ENCODE results near the gene ZNF438.
"Not testable (repeated sequence)": the region's sequence is repeated elsewhere in the genome, so short reads cannot be mapped to it uniquely, and the experiment has no call there.

Gene ZNF438

DNA sequence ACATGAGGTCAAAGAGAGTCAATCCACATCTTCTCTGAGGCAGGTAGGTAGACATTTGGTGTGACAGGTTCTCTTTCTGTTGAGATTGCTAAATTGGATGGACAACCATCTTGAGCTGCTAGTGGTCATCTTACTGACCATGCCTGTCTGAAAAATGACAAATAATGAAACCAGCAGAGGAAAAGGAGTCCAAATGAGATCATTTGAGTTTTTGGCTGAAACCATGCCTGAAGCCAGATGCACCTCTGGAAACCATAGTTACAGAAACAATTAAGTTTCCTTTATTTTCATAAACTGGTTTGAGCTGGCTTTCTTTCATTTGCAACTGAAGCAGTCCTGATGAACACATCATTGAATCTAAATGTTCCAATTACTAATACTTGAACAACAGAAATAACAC lies 100.6 kb downstream of the ZNF438 start:
- DNase-seq = no peak

DNA sequence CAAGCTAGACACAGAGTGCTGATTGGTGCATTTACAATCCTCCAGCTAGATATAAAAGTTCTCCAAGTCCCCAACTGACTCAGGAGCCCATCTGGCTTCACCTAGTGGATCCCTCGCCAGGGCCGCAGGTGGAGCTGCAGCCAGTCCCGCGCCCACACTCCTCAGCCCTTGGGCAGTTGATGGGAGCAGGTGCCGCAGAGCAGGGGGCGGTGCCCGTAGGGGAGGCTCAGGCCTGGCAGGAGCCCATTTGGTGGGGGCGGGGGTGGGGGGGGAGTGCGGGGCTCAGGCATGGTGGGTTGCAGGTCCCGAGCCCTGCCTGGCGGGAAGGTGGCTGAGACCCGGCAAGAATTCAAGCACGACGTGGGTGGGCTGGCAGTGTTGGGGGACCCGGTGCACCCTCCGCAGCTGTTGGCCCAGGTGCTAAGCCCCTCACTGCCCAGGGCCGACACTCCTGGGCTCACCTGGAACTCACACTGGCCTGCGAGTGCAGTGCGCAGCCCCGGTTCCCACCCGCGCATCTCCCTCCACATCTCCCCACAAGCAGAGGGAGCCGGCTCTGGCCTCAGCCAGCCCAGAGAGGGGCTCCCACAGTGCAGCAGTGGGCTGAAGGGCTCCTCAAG lies 101.7 kb downstream of the ZNF438 start:
- DNase-seq = no peak

DNA sequence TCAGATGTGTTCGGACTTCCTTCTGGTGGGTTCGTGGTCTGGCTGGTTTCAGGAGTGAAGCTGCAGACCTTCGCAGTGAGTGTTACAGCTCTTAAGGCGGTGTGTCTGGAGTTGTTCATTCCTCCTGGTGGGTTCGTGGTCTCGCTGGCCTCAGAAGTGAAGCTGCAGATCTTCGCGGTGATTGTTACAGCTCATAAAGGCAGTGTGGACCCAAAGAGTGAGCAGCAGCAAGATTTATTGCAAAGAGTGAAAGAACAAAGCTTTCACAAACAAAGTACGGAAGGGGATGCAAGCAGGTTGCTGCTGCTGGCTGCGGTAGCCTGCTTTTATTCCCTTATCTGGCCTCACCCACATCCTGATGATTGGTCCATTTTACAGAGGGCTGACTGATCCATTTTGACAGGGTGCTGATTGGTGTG lies 102.3 kb downstream of the ZNF438 start:
- DNase-seq = not testable (repeated sequence)

DNA sequence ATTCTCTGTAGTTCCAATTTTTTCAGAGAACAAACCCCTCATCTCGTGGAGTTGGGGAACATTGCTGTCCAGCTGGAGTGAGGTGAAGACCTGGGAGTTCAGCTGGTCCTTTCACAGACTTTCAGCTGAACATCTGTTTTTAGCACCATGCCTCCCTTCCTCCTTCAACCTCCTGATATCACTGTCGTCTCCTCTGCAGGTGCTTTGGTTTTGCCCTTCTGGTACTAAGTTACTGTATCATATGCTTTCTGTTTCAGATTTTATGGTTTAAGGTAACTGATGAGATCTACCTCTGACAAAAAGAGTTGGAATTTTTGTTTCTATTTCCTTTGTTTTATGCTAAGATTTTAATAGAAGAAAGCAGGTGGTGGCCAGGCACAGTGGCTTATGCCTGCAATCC lies 102.9 kb downstream of the ZNF438 start:
- no peak for DNase-seq

DNA sequence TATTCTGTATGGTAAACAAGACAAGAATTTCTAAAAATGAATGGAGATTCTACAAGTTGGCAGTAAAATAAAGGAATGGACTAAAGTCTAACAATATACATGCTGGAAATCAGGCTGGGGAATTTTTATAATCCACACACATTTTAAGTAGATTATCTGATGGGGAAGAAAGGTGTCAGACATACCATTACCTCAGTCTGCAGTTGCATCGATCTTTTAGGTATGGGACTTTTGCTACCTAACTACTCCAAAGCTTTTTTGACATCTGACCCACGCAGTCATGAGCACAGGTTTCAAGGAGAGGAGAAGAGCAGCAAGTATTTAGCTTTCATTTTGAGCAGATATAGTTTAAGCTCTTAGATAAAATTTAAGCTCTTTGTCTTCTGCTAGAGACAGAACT lies 113.0 kb downstream of the ZNF438 start:
- no peak for DNase-seq

DNA sequence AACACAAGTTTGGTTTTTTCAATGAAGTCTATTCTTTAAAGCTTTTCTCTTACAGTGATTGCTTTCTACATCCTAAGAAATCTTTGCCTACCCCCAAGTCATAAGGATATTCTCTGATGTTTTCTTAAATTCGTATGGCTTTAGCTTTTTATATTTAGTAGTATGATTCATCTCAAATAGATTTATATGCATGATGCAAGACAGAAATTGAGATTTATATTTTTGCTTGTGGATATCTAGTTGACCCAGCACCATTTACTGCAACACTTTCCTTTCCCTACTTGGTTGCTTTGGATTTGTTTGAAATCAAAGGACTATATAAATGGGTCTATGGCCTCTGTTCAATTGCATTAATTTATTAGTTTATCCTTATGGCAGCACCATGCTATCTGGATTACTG lies 113.9 kb downstream of the ZNF438 start:
- no peak for DNase-seq

DNA sequence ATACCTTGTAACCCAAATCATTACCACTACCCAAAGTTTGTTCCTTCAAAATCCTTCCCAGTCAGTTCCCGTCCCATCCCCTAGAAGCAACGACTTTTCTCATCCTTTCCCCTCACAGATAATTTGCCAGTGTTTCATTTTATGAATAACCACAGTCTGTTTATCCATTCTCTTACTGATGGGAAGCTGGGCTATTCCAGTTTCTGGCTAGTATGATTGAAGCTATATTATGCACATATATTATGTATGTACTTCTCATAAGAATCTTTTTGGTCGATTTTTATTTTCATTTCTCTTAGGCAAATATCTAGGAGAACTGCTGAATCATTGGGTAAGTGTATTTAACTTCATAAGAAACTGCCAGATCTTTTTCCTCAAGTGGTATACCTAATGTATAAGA lies 114.6 kb downstream of the ZNF438 start:
- no peak for DNase-seq

DNA sequence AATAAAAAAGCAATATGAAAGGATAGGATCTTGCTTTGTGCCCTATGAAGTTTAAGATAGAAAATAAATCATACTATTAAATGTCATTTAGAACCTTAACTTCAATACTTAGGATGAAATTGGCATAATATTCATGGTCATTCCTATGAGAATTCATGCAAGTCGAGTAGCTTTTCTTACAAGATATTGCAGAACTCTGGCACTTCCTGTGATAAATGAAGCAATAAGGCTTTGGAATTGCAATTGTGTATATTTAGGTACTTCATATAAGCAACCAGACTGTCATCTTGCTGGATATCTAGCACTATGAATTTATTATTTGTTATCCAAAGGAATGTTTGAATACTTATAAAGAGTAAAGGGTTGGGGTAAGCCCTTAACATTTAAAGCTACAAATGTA lies 116.5 kb downstream of the ZNF438 start:
- DNase-seq = peak in 1 of 2 experiments; percentile 22

DNA sequence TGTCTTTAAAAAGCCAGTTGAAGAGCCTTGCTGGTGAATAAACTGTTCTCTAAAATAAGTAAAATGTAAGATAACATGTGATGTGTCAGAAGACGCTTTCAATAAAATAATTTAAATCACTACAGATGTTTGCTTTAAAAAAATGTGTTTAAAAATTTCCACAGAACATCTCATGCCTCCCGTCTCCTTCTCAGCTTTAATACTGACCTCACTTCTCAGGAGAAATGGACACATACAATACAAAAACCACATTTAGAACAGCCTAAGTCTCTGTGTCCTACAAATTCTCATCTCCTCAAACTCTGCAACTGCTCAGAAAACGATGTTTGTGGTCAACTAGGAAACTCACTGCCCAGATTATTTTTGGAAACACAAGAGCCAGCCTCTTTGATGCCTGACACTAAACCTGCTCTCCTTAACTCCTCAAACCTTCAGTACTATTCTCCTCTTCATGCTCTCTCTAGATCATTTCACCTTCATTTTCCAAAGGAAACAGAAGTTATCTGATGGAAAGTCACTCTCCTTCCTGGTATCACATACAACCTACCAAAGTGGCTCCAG lies 120.3 kb downstream of the ZNF438 start:
- DNase-seq = no peak

DNA sequence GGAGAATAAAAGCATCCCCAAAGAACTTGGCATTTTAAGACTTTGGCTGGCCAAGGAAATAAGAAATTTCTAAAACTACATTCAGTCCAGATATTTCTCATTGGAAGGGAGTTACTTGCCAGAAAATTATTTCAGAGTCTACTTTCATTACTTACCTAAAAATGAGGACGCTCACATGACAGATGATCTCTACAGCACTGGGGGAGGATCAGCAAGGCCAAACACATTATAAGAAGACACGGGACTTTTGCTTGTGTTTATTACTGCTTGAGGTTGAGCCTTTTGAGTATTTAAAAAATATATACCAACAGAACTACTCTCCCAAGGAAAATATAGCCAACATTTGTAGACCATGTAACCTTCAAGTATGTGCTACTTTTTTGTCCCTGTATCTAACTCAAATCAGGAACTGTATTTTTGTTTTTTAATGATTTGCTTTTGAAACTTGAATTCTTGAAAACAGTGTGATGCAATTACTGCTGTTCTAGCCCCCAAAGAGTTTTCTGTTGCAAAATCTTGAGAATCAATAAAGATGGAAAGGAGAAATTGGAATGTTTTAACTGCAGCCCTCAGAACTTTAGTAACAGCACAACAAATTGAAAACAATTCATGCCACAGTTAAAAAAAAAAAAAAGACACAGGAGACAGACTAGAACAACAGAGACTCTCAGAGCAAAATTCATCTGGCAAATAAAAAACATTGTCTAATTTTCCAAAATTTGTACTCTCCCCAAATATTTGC lies 128.1 kb downstream of the ZNF438 start:
- DNase-seq = no peak

DNA sequence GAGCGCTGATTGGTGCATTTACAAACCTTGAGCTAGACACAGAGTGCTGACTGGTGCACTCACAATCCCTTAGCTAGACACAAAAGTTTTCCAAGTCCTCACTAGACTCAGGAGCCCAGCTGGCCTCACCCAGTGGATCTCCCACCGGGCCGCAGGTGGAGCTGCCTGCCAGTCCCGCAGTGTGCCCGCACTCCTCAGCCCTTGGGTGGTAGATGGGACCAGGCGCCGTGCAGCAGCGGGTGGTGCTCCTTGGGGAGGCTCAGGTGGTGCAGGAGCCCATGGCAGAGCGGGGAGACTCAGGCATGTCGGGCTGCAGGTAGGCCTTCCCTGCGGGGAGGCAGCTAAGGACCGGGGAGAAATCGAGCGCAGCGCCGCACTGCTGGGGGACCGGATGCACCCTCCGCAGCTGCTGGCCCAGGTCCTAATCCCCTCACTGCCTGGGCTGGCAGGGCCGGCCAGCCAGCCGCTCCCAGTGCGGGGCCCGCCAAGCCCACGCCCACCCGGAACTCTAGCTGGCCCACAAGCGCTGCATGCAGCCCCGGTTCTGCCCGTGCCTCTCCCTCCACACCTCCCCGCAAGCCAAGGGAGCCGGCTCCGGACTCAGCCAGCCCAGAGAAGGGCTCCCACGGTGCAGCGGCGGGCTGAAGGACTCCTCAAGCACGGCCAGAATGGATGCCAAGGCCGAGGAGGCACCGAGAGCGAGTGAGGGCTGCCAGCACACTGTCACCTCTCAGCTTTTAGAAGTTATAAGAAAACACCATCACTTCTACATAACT lies 128.9 kb downstream of the ZNF438 start:
- no peak for DNase-seq

DNA sequence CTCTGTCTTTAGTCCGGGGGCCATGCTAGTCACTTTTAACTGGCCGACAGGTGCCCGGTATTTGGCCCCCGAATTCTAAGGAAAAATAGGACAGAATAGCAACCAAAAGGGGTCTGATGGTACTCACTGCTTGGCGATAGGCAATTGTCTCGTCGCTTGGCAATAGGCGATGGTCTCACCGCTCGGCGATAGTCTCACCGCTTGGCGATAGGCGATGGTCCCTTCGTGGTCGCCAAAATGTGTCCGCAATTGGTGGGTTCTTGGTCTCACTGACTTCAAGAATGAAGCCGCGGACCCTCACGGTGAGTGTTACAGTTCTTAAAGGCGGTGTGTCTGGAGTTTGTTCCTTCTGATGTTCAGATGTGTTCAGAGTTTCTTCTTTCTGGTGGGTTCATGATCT lies 130.2 kb downstream of the ZNF438 start:
- DNase-seq = not testable (repeated sequence)

DNA sequence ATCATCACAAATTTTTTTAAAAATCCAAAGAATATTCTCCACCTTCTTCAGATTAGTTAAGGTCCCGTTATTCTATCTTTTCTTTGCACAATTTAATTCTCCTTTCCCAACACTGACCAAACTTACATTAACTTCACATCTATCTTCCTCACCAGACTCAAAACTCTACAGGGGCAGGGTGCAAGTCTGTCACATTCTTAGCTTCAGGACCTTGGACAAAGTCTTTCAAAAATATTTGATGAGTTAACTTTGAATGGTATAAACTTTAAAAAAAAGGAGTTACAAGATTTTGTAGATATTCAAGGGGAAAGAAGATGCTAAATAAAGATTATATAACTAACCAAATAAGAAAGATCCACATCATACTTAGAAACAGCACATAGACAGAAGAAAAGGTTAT lies 132.7 kb downstream of the ZNF438 start:
- DNase-seq = no peak

DNA sequence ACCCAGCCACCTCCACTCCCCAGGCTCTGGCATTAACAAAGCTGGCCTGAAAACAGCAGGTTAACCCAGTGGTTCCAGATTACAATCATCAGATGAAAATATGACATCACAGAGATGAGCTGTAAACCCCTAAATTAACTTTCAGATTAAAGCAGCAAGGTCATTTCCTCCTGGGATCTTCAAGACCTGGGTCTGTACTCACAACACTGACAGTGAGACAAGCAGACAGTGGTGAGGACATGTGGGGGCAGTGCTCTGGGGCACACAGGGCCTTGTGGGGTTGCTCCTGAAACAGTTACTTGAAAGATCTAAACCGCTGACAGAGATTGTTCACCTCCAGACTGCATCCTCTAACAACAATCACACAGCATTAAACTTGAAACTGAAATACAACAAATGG lies 134.1 kb downstream of the ZNF438 start:
- DNase-seq = no peak

DNA sequence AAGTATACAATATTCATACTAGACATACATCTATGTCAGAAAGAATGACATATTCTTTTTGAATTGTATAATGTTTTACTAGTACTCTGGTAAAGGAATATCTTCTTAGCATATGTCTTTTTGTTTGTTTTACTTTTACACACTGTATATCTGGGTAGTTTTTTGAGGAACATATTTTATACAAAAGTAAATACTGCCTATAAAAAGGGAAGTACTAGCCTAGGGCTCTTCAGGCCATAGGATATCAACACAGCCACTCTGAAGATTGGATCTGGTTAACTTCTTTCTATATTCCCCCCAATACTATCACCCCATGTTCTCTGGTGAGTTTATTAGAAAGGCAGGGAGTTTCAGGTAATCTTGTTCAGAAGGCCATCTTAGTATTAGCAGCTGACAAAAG lies 134.6 kb downstream of the ZNF438 start:
- peak; percentile 33 to 69 for DNase-seq

DNA sequence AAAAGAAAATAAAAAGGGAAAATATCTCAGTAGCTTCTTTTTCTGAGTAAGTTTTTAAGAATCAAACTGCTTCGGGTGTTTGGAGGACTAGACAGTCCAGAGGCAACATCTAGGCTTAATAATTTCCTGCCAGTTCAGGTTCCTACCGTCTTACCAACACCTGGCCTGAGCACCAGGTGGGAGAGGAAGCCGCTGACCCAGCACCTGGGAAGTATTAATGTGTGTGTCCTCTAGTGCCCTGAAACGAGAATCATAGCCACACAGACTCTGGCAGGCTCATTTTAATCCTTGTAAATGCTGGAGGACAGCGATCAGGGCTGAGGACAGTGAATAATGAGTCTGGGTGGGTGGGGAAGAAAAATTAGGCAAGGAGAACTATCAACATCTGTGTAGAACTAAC lies 137.4 kb downstream of the ZNF438 start:
- no peak for DNase-seq

DNA sequence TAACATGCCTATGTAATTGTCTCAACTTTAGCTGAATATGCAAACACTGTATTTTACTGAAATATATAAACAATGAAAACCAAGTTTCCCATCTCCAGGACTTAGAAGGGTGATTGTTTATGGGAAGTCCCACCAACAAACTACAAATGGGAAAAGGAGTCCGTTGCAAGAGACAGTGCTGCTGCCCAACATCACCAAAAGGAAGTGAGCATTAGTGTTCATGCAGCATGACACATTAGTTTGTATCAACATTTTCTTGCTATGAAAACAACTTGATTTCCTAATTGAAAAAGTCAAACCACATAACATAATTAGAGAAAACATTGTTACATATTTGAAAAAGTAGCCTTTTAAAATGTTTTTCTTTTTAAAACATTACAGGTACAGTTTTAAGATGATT lies 138.5 kb downstream of the ZNF438 start:
- DNase-seq = no peak

DNA sequence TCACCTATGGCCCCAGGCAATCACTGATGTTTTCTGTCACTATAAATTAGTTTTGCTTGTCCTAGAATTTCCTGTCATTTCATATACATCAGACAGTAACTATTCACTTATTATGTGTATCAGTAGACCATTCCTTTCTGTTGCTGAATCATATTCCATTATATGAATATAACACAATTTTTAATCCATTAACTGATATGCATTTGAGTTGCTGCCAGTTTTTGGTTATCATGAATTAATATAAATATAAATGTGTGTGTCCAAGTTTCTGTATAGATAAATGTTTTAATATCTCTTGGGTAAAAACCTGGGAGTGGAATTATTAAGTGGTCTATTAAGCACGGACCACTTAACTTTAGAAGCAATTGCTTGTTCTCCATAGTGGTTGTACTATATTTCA lies 143.8 kb downstream of the ZNF438 start:
- no peak for DNase-seq

DNA sequence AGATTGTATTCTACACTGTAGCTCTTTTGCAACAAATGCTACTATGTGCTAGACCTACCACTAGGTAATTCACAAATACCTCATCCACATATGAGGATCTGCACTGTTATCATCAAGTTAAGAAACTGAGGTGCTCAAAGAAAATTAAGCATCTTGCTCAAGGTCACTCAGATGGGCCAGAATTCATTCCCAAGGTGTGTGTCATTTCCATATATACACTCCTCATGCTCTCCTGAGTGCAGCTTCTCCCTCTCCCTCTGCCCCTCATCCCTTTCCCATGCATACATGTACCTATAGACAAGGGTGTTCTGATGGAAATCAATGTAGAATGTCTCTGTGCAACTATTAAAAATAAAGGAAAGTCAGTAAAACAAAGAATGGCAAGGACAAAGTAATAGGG lies 146.2 kb downstream of the ZNF438 start:
- no peak for DNase-seq

DNA sequence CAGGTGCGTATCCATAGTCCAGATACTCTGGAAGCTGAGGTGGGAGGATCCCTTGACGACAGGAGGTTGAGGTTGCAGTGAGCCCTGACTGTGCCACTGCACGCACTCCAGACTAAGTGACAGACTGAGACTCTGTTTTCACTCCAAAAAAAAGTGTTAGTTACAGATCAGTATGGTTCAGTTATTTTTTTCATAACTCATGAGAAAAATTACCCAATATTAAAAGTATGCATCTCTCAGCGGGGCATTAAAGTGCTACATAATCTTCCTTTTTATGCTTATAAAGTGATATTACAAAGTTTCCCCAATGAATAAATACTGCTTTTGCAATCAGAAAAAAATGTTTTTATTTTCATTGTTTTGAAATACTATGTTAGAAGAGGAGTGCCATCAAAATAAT lies 147.9 kb downstream of the ZNF438 start:
- no peak for DNase-seq

DNA sequence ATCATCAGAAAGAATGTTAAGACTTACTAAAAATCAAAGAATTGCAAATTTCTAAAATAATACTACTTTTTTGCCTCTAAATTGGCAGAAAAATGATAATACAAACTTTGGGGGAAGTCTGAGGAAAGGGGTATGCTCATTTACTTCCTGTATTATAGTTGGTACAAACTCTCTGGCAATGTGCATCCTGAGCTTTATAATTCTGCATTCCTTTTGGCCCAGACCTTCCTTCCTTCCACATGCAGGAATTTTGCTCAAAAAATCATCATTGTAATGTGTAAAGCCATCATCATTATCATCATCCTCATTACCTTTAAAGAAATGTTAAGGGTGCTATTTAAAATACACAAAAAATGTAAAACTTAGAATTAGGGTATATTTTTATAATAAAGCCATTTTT lies 148.5 kb downstream of the ZNF438 start:
- peak; percentile 59 to 75 for DNase-seq

DNA sequence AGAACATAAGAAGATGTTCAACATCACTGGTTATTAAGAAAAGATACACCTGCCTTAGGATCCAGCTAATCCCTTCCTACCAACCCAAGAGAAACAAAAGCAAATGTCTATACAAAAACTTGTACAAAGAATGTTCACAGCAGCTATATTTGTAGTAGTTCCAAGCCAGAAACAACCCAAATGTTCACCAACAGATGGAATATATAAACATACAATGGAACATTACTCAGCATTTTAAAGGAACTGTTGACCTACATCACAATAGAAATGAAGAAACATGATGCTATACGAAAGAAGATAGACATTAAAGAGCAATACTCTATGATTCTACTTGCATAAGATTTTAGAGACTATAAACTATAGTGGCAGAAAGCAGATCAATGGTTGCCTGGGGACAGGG lies 149.4 kb downstream of the ZNF438 start:
- DNase-seq = no peak

DNA sequence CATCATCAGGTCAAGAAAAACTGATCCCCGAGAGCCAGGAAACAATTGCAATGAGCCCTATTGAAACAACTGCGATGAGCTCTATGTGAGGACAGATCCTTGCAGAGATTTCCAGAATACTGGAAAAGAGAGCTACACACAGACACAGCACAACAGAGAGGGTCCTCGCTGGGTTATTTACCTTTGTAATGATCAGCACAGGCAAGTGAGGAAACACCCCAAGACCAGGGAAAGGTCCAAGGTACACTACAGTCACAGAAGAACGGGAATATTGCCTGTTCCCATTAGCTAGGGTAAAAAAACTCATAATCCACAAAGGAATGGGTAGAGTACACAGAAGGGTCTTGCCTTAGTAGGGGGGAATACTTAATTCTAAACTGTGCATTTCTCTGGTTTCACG lies 152.7 kb downstream of the ZNF438 start:
- DNase-seq = no peak

DNA sequence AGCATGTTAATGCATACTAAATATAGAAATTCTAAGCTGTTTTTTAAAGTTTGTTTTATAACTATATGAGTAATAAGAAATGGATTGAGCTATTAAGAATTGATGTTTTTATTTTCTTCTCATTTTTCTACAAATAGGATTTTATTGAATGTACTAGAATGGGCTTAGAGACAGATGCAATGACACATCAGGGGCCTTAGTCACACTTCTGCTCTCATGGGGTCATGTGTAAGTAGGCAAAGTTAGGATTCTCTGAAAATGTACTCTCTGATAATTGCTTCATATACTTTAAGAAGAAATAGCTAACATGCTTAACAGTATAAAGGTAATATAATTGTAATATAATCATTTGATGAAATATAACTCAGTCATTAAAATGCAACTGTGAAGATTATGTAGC lies 154.6 kb downstream of the ZNF438 start:
- DNase-seq = no peak

Data from Kasumi-1 (cell line).